ENCODE measurements around the gene NEGR1. TPM values are rescaled to one million over a fixed set of nuclear protein-coding genes. Genes with fewer than 3 reads are reported as not detected.

The NEGR1 gene
- total RNA-seq, 1 experiment from 2014 or later = 0.05 TPM

DNA sequence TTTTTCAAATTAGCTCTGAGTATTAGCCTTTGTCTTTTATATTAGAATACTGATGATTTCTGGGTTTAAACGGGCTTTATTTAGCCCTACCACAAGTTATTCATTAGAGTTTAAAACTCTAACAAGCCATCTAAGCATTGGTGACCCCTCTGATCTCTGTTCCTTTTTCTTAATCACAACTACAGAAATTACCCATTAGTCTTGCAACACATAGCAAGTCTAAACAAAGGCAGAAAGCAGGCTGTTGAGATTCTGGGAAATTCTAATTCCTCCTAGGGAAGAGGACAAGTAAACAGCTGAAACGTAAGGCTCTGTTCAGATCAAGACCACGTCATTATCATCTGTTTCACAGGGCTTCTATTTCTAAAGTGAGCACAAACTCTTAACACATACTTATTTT lies 710.3 kb downstream of the NEGR1 start:
- CTCF ChIA-PET = no interaction called here

More for the DNA sequence above, 710.3 kb downstream of the NEGR1 start:
- no peak overlapping the region for H3K4me2 ChIP-seq (ENCODE audit: low read length)
- H3K9me3 ChIP-seq (ENCODE audit: control insufficient read depth in 1 of 2, insufficient read depth in 1 of 2, low read depth in 1 of 2, low read length in 2 of 2) = peaks cover 0 to 4% of the 10 kb centered on the region in 2 experiments; a peak in 1 of 4 replicates
- no peaks in the 10 kb centered on the region for H3K9me2 ChIP-seq (ENCODE audit: insufficient read depth)
- ChIA-PET POLR2A (no interaction called here), RAD21 (ENCODE audit: low non-redundant PET in 1 of 2, low total read pairs in 2 of 2, uncharacterized antibody in 2 of 2, unreplicated experiment in 2 of 2) (no interaction called here)
- H2AFZ ChIP-seq (ENCODE audit: low read depth, low read length, poor library complexity, severe bottlenecking) = no peak overlapping the region
- H3K4me1 ChIP-seq (ENCODE audit: control insufficient read depth in 1 of 2, insufficient read depth in 2 of 2, low read length in 2 of 2) = no peaks in the 10 kb centered on the region
- H3K9ac ChIP-seq (ENCODE audit: low read length) = no peak overlapping the region
- ATAC-seq = no peak
- intact Hi-C loops (cut with micrococcal nuclease) = no loop called here
- H3K27ac ChIP-seq (ENCODE audit: low read depth, low read length) = no peak overlapping the region
- no peaks in the 10 kb centered on the region for H3K36me3 ChIP-seq (ENCODE audit: control insufficient read depth in 1 of 2, insufficient read depth in 2 of 2, low read length in 2 of 2)
- H3K79me2 ChIP-seq (ENCODE audit: insufficient read depth, low read length) = no peaks in the 10 kb centered on the region
- TF ChIP-seq CEBPB (IDR thresholded peaks at IDR 0.05; ENCODE audit: low read depth) = no peak
- no peak for TF ChIP-seq REST (IDR thresholded peaks at IDR 0.05; ENCODE audit: low read depth)
- no peak for TF ChIP-seq SRF (IDR thresholded peaks at IDR 0.05; ENCODE audit: low read depth)
- TF ChIP-seq POLR2A (IDR thresholded peaks at IDR 0.05; ENCODE audit: borderline replicate concordance, extremely low read depth, insufficient read depth, insufficient read length) = no peak
- TF ChIP-seq, protein P1, sequence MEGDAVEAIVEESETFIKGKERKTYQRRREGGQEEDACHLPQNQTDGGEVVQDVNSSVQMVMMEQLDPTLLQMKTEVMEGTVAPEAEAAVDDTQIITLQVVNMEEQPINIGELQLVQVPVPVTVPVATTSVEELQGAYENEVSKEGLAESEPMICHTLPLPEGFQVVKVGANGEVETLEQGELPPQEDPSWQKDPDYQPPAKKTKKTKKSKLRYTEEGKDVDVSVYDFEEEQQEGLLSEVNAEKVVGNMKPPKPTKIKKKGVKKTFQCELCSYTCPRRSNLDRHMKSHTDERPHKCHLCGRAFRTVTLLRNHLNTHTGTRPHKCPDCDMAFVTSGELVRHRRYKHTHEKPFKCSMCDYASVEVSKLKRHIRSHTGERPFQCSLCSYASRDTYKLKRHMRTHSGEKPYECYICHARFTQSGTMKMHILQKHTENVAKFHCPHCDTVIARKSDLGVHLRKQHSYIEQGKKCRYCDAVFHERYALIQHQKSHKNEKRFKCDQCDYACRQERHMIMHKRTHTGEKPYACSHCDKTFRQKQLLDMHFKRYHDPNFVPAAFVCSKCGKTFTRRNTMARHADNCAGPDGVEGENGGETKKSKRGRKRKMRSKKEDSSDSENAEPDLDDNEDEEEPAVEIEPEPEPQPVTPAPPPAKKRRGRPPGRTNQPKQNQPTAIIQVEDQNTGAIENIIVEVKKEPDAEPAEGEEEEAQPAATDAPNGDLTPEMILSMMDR (IDR thresholded peaks at IDR 0.05 in 2 of 3, conservative IDR thresholded peaks at IDR 0.05 in 1 of 3; ENCODE audit: borderline replicate concordance in 1 of 3, insufficient read depth in 1 of 3, low read depth in 2 of 3, low read length in 2 of 3) = no peak
- TF ChIP-seq ZFX (IDR thresholded peaks at IDR 0.05) = no peak
- TF ChIP-seq, protein P2, sequence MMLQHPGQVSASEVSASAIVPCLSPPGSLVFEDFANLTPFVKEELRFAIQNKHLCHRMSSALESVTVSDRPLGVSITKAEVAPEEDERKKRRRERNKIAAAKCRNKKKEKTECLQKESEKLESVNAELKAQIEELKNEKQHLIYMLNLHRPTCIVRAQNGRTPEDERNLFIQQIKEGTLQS (IDR thresholded peaks at IDR 0.05) = no peak
- TF ChIP-seq FOSL1 (IDR thresholded peaks at IDR 0.05; ENCODE audit: low read depth) = no peak
- TF ChIP-seq RAD21 (IDR thresholded peaks at IDR 0.05; ENCODE audit: low read depth) = no peak
- TF ChIP-seq TCF7L2 (IDR thresholded peaks at IDR 0.05; ENCODE audit: borderline replicate concordance, extremely low read depth, insufficient read depth, insufficient read length) = no peak
- TF ChIP-seq SIN3A (IDR thresholded peaks at IDR 0.05; ENCODE audit: low read depth) = no peak
- TF ChIP-seq CBX3 (IDR thresholded peaks at IDR 0.05; ENCODE audit: low read depth) = no peak
- TF ChIP-seq ZNF274 (IDR thresholded peaks at IDR 0.05; ENCODE audit: low read depth, low read length) = no peak
- no peak for TF ChIP-seq MAX (IDR thresholded peaks at IDR 0.05)
- TF ChIP-seq ELF1 (IDR thresholded peaks at IDR 0.05; ENCODE audit: borderline replicate concordance, low read depth) = no peak
- TF ChIP-seq POLR2AphosphoS5 (IDR thresholded peaks at IDR 0.05; ENCODE audit: low read depth, low read length) = no peak
- H4K20me1 ChIP-seq (ENCODE audit: insufficient read depth) = no peaks in the 10 kb centered on the region
- no peak for DNase-seq (ENCODE audit: low read depth, low spot score)
- H3K27me3 ChIP-seq (ENCODE audit: insufficient read depth, low read length) = no peaks in the 10 kb centered on the region
- BruUV-seq (replicated peaks) = no TSS peak
- H3K4me3 ChIP-seq (replicated peaks in 1 of 2; ENCODE audit: low read depth in 1 of 2, low read length in 2 of 2) = no peak overlapping the region
